ENCODE results near the gene SIDT2.
"Not testable (repeated sequence)": the region's sequence is repeated elsewhere in the genome, so short reads cannot be mapped to it uniquely, and the experiment has no call there.

SIDT2 gene

DNA sequence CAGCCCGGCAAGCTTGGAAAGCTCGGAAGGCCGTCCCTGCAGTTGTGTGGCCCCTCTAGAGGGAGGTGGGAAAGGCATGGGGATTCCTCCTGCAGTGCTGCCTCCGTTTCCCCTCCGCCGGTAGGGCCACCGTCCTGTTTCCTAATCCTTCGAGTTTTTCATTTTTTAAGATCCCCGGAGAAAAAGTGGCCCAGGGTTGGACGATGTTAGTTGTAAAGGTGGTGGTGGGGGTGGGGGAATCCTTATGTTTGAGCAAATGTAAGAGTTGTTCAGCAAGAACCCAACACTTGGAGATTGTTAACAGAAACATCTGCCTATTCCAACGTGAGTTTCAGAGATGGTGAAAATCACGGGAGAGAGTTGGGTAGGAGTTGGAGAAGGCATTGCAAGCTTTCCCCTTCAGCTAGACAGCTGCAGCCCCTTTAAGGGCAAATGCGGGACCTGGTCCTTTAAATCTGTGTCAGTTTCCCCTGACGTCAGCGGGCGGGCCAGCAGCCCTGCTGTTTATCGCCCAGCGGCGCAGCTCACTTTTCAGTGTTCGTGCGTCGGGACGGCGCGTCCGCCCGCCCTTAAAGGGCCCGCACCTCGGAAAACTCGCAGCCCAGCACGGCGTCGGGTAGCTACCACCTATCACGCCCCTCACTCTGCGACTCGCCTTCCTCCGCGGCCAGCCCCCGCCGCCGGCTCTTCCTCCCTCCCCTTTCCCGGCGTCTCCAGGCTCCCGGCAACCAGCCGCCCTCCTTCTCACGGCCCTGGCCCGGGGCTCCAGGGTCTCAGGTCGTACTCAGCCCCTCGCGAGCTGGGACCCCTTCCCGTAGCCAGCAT, at the start of gene SIDT2:
SIDT2 (plus strand) TSS at position 534 of the 825 bp plus-strand sequence. CDS start 521 bp downstream, outside the sequence.
- DNase-seq (ENCODE audit: low read depth in 4 of 4, low spot score in 1 of 4): peak; percentile 65 to 88 (median 76)

DNA sequence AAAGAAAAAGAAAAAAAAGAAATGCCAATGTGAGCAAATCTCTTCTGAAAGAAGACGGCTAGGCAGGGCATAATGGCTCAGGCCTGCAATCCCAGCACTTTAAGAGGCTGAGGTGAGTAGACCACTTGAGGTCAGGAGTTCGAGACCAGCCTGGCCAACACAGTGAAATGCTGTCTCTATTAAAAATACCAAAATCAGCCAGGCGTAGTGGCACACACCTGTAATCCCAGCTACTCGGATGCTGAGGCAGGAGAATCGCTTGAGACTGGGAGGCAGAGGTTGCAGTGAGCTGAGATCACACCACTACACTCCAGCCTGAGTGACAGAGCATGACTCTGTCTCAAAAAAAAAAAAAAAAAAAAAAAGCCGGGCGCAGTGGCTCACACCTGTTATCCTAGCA, 48.1 kb upstream of the SIDT2 start:
- DNase-seq (ENCODE audit: low read depth in 4 of 4, low spot score in 1 of 4): not testable (repeated sequence)

DNA sequence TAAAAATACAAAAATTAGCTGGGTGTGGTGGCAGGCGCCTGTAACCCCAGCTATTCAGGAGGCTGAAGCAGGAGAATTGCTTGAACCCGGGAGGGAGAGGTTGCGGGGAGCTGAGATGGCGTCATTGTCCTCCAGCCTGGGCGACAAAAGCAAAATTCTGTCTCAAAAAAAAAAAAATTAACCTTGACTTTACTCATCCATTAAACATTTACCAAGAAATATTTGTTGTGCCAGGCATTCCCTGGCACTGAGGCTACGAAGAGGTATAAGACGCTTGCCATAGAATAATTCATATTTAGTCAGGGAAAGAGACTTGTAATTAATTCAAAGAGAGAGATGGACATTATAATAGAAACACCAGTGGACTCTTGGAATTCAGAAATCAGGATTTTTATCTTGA, 47.7 kb upstream of the SIDT2 start:
- no peak for DNase-seq (ENCODE audit: low read depth in 4 of 4, low spot score in 1 of 4)

DNA sequence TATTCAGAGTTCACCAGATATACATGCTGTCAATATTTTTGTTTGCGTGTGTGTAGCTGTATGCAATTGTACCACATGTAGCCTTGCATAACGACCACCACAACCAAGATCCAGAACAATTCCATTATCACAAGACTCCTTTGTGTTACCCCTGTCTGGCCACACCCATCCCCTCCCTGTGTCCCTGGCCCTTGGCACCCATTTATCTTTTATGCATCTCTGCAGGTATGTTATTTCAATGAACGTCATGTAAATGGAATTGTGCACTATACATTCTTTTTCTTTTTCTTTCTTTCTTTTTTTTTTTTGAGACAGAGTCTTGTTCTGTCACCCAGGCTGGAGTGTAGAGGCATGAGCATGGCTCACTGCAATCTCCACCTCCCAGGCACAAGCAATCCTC, 44.1 kb upstream of the SIDT2 start:
- DNase-seq (ENCODE audit: low read depth in 4 of 4, low spot score in 1 of 4): no peak

DNA sequence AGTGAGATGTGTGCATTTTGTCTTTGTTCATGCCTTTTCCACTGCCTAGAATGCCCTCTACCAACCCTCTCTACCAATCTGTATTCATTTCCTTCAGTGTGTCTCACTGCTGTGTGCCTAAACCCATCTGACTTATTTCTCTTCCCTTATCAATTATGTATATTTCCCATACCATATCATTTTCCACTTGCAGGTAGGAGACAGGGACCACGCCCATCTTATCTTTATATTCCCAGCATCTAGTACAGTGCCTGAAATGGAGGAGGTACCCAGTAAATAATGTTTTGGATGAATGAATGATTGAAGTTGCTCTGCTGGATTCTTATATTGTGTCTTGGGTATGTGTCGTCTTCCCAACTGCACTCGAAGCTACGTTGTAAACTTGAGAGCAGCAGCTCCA, 43.6 kb upstream of the SIDT2 start:
- DNase-seq (ENCODE audit: low read depth in 4 of 4, low spot score in 1 of 4): not testable (repeated sequence)

DNA sequence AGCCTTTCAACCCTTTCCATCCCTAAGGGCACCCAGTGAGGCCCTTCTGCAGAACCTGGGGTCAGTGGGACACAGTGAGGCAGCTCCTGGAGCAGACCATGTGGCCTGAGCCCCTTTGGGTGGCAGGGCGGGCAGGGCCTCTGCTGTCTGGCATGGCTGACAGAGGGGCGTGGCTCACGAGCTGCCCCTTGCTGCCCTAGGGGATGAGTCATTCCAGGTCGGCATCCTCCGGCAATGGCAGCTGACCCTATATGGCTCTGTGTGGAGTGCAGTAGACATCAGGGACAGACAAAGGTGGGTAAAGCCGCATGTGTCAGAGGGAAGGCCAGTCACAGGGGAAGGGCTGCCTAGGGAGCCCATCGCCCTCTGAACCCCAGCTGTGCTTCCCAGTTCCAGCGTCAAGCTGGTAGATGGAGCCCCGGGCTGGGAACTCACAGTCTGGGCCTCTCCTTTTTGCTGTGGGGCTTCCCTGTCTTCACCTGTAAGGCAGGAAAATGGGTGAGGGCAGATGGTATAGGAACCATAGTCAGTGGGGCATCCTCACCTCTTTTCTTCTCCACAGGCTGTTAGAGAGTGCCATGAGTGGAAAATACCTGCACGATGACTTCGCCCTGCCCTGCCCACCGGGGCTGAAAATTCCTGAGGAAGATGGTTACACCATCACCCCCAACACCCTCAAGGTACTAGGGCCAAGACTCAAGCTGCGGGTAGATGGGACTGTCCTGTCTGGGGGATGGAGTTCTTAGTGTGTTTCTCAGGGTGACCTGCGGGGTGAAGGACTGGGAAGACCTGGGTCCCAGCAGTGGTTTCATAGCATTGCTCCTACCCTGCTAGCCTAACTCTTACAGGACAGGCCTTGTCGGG, 41.1 kb upstream of the SIDT2 start:
- not testable (repeated sequence) for DNase-seq (ENCODE audit: low read depth in 4 of 4, low spot score in 1 of 4)

DNA sequence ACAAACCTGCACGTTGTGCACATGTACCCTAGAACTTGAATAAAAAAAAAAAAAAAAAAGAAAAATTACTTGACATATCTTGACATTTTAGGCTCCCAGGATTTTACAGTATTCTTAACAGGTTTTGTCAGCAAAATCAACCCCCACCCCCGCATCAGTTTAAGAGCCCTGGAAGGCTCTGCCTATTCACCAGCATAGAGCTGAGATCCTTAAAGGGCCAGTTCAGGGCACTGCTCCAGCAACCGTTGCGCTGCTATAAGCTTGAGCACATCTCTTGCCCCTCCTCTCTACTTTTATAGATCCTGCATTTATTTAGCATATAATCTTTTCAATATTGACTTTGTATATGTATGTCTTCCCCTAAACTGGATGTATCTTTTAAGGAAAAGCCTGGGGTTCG, 35.2 kb upstream of the SIDT2 start:
- DNase-seq (ENCODE audit: low read depth in 4 of 4, low spot score in 1 of 4): peak in 2 of 4 experiments; percentile 5 to 7

DNA sequence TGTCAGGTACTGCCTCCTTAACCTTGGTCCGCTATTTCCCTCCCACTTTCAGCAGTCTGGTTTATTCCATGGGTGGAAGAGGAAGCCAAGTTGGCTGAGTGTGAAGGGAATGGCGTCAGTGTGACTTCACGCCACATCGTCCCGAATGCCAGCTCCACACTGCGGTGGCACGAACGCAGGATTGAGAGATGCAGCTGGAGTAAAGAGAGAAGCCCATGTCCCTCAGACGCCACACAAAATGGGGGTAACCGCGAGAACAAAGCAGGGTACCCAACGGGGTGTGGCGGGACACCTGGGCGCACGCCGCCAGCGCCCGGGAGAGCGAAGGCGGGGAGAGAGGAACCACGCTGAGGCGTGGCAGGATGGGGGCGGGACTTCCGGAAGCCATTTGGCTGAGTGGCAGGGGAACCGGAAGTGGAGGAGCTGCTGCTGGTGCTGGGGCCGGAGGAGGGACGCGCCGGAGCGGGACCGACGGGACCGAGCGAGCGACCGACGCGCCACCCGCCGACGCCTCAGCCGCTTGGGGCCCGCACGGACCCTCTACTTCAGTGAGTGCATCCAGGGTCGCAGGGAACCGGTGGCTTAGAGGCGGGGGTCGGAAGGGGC, 34.6 kb upstream of the SIDT2 start, which contains the start of gene PAFAH1B2:
PAFAH1B2 (plus strand) TSS at position 417 of the 606 bp plus-strand sequence. CDS start 8,161 bp downstream, outside the sequence.
- DNase-seq (ENCODE audit: low read depth in 4 of 4, low spot score in 1 of 4): peak; percentile 95 to 96 (median 96)

DNA sequence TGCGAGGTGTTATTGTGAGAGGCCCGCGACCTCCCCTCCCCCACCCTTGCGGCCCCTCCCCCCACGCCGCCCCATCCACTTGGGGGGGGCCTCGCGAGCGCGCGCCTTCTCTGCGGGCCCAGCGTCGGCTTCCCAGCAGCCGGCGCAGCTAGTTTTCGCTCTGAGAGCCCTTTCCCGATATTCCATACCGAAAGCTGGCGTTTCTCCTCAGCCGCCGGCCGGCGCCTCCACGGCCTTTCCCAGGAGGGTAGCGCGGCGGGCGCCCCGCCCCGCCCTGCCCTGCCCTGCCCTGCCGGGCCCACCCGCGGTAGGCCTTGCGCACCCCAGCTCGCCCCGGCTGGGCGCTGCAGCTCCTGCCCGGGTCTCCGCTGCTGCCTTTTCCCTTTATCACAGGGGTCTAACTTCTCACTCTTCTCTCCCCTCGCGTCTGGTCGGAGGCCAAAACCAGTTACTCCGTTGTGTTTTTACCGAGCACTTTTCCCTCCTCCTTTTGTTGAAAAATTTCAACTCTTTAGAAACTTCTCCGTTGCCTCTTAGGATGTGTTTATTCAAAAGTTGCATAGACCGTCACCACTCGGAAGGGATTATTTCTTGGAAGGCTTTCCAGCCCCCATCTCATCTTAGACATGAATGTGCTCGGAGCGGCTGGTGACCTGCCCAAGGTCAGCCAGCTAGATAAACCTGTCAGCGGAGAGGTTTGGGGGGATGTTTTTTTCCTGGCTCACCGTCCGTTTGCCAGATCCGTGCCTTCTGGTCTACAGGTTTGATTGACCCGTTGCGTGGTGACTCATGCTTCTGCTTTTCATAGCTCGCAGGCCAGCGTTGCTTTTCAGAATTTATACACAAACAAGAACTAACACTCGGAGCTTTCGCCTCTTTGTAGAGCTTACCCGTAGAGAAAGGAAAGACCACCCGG, 33.8 kb upstream of the SIDT2 start:
- peak in 1 of 4 experiments; percentile 12 for DNase-seq (ENCODE audit: low read depth in 4 of 4, low spot score in 1 of 4)

DNA sequence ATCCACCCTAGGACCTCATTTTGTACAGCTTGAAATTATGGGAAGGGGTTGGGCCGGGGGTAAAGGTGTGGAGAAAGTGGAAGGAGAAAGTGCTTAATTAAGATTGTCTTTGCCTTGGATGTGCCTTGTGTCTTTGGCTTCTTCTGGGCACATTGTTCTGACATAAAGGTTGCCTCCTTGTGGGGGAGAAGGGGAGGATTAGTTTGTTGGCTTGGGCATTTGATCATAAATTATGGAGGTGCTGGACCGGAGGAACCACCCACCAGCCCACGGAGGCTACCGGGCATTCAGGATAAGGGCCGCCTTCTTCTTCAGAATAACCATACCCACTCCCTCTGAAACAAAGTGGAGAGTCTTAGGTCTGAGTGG, 33.2 kb upstream of the SIDT2 start:
- DNase-seq (ENCODE audit: low read depth in 4 of 4, low spot score in 1 of 4): no peak

DNA sequence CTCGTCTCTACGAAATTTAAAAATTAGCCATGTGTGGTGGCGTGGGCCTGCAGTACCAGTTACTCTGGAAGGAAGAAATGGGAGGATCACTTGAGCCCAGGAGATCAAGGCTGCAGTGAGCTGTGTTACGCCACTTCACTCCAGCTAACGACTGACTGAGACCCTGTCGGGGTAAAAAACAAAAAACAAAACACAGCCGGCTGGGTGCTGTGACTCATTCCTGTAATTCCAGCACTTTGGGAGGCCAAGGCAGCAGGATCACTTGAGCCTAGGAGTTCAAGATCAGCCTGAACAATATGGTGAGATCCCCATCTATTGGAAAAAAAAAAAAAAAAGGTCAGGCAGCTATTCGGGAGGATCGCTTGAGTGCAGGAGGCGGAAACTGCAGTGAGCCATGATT, 32.0 kb upstream of the SIDT2 start:
- DNase-seq (ENCODE audit: low read depth in 4 of 4, low spot score in 1 of 4): no peak

DNA sequence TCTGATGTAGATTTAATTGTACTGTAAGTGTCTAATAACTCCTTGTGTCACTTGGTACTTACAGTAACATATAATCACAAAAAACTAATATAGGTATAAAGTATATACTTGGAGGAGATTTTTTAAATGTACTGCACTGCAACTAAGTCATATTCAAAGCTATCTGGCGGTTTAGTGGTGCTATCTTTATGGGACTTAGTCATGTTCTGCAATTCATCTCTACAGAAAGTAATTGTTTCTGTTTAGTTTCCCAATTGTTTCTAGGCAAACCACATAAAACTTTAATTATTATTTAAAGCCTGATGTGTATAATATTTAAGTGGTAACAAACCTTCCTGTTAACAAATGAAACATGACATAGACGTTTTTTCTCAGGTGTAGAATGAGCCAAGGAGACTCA, 26.5 kb upstream of the SIDT2 start:
- DNase-seq (ENCODE audit: low read depth in 4 of 4, low spot score in 1 of 4): no peak

DNA sequence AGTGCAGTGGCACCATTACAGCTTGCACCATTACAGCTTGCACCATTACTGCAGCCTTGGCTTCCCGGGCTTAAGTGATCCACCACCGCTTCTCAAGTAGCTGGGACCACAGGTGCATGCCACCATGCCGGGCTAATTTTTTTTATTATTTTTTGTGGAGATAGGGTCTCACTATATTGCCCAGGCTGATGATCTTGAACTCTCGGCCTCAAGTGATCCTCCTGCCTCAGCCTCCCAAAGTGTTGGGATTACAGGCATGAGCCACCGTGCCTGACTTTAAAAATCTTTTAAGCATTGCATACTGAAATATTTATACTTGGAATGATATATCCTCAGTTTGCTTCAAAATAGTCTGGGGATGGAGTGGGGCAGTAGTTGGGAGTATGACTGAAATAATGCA, 24.1 kb upstream of the SIDT2 start:
- no peak for DNase-seq (ENCODE audit: low read depth in 4 of 4, low spot score in 1 of 4)

DNA sequence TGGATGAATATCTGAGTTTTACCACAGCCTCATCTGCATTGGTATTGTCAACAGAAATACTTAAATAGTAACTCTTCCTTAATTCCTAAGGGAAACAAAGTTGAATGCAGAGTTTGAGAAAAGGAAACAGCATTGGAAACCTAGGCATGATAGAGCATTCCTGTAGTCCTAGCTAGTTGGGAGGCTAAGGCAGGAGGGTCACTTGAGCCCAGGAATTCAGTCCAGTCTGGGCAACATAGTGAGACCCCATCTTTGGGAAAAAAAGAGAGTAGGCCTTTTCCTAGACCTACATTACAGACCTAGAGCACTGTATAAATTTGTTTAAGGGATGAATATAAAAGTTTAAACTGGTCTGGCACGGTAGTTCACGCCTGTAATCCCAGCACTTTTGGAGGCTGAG, 21.0 kb upstream of the SIDT2 start:
- no peak for DNase-seq (ENCODE audit: low read depth in 4 of 4, low spot score in 1 of 4)

DNA sequence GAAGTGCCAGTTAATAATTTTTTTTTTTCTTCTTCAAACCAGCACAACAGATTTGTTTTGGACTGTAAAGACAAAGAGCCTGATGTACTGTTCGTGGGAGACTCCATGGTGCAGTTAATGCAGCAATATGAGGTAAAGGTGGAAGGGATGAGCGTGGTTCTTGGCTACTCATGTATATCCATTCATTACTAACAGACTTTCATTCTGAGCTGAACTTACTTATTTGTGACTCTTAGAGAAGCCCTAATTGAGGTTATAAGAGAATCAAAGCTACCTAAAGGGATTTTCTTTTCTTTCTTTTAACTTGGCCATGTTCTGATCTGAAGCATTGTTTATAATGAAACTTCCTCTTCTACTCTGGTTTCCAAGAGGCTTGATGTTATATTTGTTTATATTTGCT, 18.7 kb upstream of the SIDT2 start:
- DNase-seq (ENCODE audit: low read depth in 4 of 4, low spot score in 1 of 4): no peak

DNA sequence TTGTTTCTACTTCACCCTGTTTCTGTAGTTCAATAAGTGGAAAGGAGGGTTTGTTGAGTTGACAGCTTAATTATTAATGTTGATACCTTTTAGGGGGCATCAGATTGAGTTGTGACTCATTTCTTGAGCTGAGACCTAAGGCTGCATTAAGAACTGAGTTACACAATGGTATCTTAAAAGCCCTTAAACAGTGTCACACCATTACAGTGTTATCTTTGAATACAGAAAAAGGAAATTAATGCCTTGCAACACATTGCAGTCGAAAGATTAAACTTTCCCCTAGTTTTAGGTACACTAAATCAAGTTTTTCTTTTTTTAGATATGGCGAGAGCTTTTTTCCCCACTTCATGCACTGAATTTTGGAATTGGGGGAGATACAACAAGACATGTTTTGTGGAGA, 17.7 kb upstream of the SIDT2 start:
- DNase-seq (ENCODE audit: low read depth in 4 of 4, low spot score in 1 of 4): no peak

DNA sequence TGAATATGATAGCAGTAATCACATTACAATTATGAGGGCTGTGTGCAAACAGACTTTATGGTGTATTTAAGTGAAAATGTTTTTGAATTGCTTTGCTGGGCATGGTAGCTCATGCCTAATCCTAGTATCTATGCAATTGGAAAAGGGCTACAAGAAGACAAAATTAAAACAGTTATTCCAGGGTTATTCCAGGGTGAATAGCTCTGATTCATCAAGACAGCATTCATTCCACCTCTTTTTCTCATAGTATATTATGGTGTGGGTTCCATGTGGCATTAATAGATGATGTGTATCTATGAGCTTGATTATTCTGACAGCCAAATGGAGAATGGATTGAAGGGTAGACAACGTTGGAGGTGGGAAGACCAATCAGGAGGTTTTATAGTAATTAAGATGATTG, 12.1 kb upstream of the SIDT2 start:
- DNase-seq (ENCODE audit: low read depth in 4 of 4, low spot score in 1 of 4): no peak

DNA sequence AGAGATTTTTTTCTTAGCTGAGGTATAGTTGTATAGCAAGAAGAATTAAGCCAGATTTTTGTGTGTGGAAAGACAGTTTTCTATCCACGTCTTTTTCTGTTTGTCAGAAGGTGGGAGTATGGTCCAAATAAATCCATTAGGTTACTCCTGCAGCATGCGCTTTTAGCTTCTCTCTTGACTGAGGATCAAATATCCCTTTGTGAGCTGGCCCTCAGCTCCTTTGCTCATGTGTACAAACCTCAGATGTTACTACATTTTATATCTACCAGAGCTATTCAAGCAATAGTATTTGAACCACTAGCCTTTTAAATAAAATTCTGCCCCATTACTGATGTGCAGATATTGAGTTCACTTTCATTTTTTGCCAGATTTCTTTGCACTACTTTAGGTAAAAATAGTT, 8.8 kb upstream of the SIDT2 start:
- DNase-seq (ENCODE audit: low read depth in 4 of 4, low spot score in 1 of 4): no peak

DNA sequence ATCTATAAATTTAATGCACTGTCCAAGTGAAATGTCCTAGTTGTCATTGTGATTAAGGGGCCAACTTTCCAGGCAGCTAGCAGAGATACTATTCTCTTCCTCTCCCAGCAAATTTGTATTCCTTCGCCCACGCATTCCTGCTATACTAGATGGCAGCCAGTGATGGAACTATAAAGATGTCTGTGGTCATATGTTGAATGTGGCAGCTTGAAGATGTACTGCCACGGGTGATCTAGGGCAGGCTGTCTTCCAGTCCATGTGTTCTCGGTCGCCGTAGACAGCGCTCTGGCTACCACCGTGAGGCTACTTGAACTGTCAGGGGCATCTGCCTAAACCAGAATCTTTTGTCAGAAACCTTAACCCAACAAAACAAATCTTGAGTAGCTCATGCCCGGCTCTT, 8.3 kb upstream of the SIDT2 start:
- DNase-seq (ENCODE audit: low read depth in 4 of 4, low spot score in 1 of 4): no peak

DNA sequence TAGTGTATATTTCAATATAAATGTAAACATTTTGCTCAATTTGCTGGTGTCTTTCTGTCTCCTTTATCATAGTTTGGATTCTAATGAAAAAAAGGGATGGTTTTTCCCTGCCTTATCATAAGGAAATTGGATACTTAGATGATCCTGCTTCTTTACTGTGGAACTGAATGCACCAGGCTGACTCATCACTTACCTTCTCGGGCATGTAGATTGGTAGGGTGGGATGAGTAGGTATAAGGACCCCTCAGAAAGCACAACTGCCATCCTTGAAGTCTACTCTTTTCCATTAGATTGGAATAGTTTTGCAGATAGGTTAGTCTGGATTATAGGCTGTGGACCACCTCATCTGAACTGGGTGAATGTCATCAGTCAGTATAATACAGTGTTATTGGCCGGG, 7.5 kb upstream of the SIDT2 start:
- DNase-seq (ENCODE audit: low read depth in 4 of 4, low spot score in 1 of 4): no peak
